Prostate gland (tissue), 2 donors: Measurements from ENCODE around the gene LZIC. TPM values are rescaled to one million over a fixed set of nuclear protein-coding genes. Genes with fewer than 3 reads are reported as not detected.

ENCODE experiments used
- DNase-seq: peaks from one replicate; pipeline ENCODE4 v3.0.0-alpha.2; 2019; ENCODE audit warnings: low spot score
- H3K27ac ChIP-seq, 2 donors: fragments of 200-600 bp; sonication (generic); 2 replicates each; pipeline ENCODE4 v1.5.1; 2017 to 2019
- H3K27me3 ChIP-seq: fragments of 200-600 bp; sonication (generic); replicated peaks from 2 replicates; pipeline ENCODE4 v1.5.1; 2019; ENCODE audit not compliant: insufficient read depth
- H3K36me3 ChIP-seq, 2 donors: fragments of 200-600 bp; sonication (generic); 1 replicate in 1 of 2; 2 replicates in 1 of 2; pipeline versions ENCODE4 v1.5.1 to v1.8.1; 2017 to 2019
- H3K4me1 ChIP-seq: fragments of 200-600 bp; sonication (generic); replicated peaks from 2 replicates; pipeline ENCODE4 v1.5.1; 2019
- H3K4me3 ChIP-seq, 2 donors: fragments of 200-600 bp; sonication (generic); 2 replicates each; pipeline ENCODE4 v1.5.1; 2017 to 2019
- H3K9me3 ChIP-seq: fragments of 200-600 bp; sonication (generic); 2 replicates; pipeline ENCODE4 v1.5.1; 2017
- CTCF ChIP-seq, 4 experiments: fragments of 200-600 bp in 2 of 4; fragments of 450-650 bp in 2 of 4; sonication (generic) in 2 of 4; IDR thresholded peaks; 1 replicate in 3 of 4; 2 replicates in 1 of 4; pipeline ENCODE4 v1.5.1; 2016 to 2019; ENCODE audit warnings: antibody characterized with exemption in 4 of 4, mild to moderate bottlenecking in 2 of 4, moderate library complexity in 2 of 4
- POLR2A ChIP-seq: fragments of 450-650 bp; IDR thresholded peaks from one replicate; pipeline ENCODE4 v1.6.1; 2016; ENCODE audit warnings: antibody characterized with exemption, mild to moderate bottlenecking
- POLR2AphosphoS5 ChIP-seq: sonication (generic); formaldehyde crosslinking; IDR thresholded peaks from one replicate; pipeline ENCODE4 v1.6.1; 2017; ENCODE audit warnings: antibody characterized with exemption
- WGBS: methylation state at CpG from one replicate; pipeline ENCODE4 v1.1.5; 2018; 5-methylcytosine and 5-hydroxymethylcytosine counted together
- intact Hi-C: fragments of 100-400 bp; cut with DNase I; formaldehyde crosslinking; loops from one replicate; pipeline ENCODE4 v1.14.2; 2022
- total RNA-seq, 2 donors: library from RNA; depleted of rRNA; stranded (reverse); fragments of >200 nt; gene quantifications; one replicate each; pipeline ENCODE4 v1.1.0, GENCODE V29; 2016

Gene LZIC
- total RNA-seq, 2 donors from 2014 or later: 21.5 to 42.2 TPM

- no peak for DNase-seq
- Histone ChIP-seq H3K36me3 (no peaks in the 10 kb centered on the region), H3K9me3 (no peaks in the 10 kb centered on the region), H3K4me1 (no peaks in the 10 kb centered on the region), H3K27me3 (no peaks in the 10 kb centered on the region), H3K4me3 (no peak overlapping the region), H3K27ac (no peak overlapping the region)
- 36% methylated on average over 6 of the region's 6 CpGs for WGBS
- no peak for TF ChIP-seq CTCF (IDR thresholded peaks at IDR 0.05)
- TF ChIP-seq POLR2A: no peak
- no peak for TF ChIP-seq POLR2AphosphoS5
- intact Hi-C loops: no loop called here
Measured at GRCh38 chr1:9985001-9985400, 41.8 kb upstream of the LZIC start.

GRCh38 chr1:9984253-9984652 is 41.1 kb upstream of the LZIC start:
- H3K36me3 ChIP-seq: no peaks in the 10 kb centered on the region
- H3K4me1 ChIP-seq: no peaks in the 10 kb centered on the region
- no peaks in the 10 kb centered on the region for H3K27me3 ChIP-seq
- intact Hi-C loops: no loop called here
- H3K9me3 ChIP-seq: no peaks in the 10 kb centered on the region
- 91% methylated on average over 5 of the region's 5 CpGs for WGBS
- no peak for DNase-seq
- no peak overlapping the region for H3K4me3 ChIP-seq
- TF ChIP-seq POLR2AphosphoS5: no peak
- TF ChIP-seq POLR2A: no peak
- no peak for TF ChIP-seq CTCF (IDR thresholded peaks at IDR 0.05)
- H3K27ac ChIP-seq: no peak overlapping the region

- no peak for DNase-seq
- Histone ChIP-seq H3K27ac (no peak overlapping the region), H3K36me3 (no peaks in the 10 kb centered on the region), H3K4me1 (no peaks in the 10 kb centered on the region), H3K9me3 (no peaks in the 10 kb centered on the region), H3K27me3 (no peaks in the 10 kb centered on the region), H3K4me3 (no peak overlapping the region)
- TF ChIP-seq POLR2A (no peak), CTCF (IDR thresholded peaks at IDR 0.05) (no peak), POLR2AphosphoS5 (no peak)
- WGBS: 67% methylated on average over 12 of the region's 12 CpGs
- intact Hi-C loops: no loop called here
Measured at GRCh38 chr1:9960706-9961562, 17.7 kb upstream of the LZIC start.

GRCh38 chr1:9960011-9960410 is 16.8 kb upstream of the LZIC start:
- no peak for DNase-seq
- 69% methylated on average over 4 of the region's 4 CpGs for WGBS
- intact Hi-C loops: no loop called here

More at GRCh38 chr1:9960011-9960410, 16.8 kb upstream of the LZIC start:
- Histone ChIP-seq H3K27ac (no peak overlapping the region), H3K4me1 (no peaks in the 10 kb centered on the region), H3K4me3 (no peak overlapping the region), H3K36me3 (no peaks in the 10 kb centered on the region), H3K27me3 (no peaks in the 10 kb centered on the region), H3K9me3 (no peaks in the 10 kb centered on the region)
- no peak for TF ChIP-seq POLR2AphosphoS5
- no peak for TF ChIP-seq POLR2A
- no peak for TF ChIP-seq CTCF (IDR thresholded peaks at IDR 0.05)
